Measurements from ENCODE around the gene NOC2L. TPM values are rescaled to one million over a fixed set of nuclear protein-coding genes. Genes with fewer than 3 reads are reported as not detected.

NOC2L gene
- total RNA-seq, 1 experiment from 2014 or later, result 93.4 TPM

DNA sequence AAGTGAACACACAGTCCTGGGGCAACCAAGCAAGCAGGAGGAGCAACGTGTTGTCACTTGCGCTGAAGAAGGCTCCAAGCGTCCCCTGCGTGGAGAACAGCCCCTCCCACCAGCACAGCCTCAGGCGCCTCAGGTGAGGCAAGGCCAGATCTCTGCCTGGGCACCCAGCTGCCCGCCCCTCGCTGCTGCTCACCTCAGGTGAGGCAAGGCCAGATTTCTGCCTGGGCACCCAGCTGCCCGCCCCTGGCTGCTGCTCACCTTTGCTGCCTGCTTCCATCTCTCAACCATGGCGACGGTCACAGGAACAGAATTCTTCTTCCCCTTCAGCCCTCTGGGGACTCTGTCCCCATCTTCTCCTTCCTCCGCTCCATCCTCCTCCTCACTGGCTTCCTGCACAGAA lies 2.4 kb downstream of the NOC2L start:
- POLR2A ChIA-PET, result no interaction called here

DNA sequence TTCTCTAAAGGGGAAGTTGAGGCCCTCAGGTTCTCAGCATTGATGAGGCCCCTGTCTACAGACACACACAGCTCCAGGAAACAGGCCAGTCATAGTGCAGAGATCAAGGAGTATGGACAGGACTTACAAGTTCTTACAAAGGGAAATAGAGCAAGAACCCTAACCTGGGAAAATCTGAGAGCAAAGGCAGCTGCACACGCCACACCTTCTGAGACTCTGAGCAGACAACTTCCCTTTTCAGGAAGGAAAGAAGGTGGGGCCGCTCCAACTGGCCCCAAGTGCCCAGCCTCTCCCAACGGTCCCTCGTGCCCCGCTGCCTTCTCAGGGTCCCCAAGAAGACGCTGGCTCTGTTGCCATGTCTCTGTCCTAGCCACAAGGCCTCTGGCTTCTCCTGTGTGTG lies 3.6 kb downstream of the NOC2L start:
- Mint-ChIP-seq H3K4me3 (ENCODE audit: unreplicated experiment) (no peak overlapping the region), H3K4me1 (ENCODE audit: low read depth, unreplicated experiment) (peaks cover 15% of the 10 kb centered on the region), H3K9me3 (ENCODE audit: unreplicated experiment) (no peaks in the 10 kb centered on the region), H3K36me3 (ENCODE audit: insufficient read depth, unreplicated experiment) (peaks cover 46% of the 10 kb centered on the region), H3K27me3 (ENCODE audit: insufficient read depth, unreplicated experiment) (no peaks in the 10 kb centered on the region), H3K27ac (ENCODE audit: unreplicated experiment) (no peak overlapping the region)
- Histone ChIP-seq H3K4me3 (ENCODE audit: low read depth, low read length) (no peak overlapping the region), H3K9me3 (no peaks in the 10 kb centered on the region), H3K36me3 (ENCODE audit: control insufficient read depth, insufficient read depth, low read length) (no peaks in the 10 kb centered on the region; the same call in 1 of the 2 replicates), H3K4me1 (no peaks in the 10 kb centered on the region), H3K27me3 (replicated peaks; ENCODE audit: control insufficient read depth, insufficient read depth, low read length) (no peaks in the 10 kb centered on the region)
- intact Hi-C loops (cut with micrococcal nuclease; ENCODE audit: unreplicated experiment), result no loop called here
- POLR2A ChIA-PET, result no interaction called here
- no peak for DNase-seq
- BruUV-seq (replicated peaks), result no TSS peak
- CTCF ChIA-PET, result no interaction called here
- TF ChIP-seq, protein P1, sequence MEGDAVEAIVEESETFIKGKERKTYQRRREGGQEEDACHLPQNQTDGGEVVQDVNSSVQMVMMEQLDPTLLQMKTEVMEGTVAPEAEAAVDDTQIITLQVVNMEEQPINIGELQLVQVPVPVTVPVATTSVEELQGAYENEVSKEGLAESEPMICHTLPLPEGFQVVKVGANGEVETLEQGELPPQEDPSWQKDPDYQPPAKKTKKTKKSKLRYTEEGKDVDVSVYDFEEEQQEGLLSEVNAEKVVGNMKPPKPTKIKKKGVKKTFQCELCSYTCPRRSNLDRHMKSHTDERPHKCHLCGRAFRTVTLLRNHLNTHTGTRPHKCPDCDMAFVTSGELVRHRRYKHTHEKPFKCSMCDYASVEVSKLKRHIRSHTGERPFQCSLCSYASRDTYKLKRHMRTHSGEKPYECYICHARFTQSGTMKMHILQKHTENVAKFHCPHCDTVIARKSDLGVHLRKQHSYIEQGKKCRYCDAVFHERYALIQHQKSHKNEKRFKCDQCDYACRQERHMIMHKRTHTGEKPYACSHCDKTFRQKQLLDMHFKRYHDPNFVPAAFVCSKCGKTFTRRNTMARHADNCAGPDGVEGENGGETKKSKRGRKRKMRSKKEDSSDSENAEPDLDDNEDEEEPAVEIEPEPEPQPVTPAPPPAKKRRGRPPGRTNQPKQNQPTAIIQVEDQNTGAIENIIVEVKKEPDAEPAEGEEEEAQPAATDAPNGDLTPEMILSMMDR (IDR thresholded peaks at IDR 0.05; ENCODE audit: insufficient read depth in 1 of 2, low read depth in 1 of 2, low read length in 1 of 2, severe bottlenecking in 1 of 2, unreplicated experiment in 1 of 2), result no peak

More for the DNA sequence above, 2.4 kb downstream of the NOC2L start:
- TF ChIP-seq, protein P1 (IDR thresholded peaks at IDR 0.05; ENCODE audit: insufficient read depth in 1 of 2, low read depth in 1 of 2, low read length in 1 of 2, severe bottlenecking in 1 of 2, unreplicated experiment in 1 of 2), result no peak
- intact Hi-C loops (cut with micrococcal nuclease; ENCODE audit: unreplicated experiment), result no loop called here
- H3K36me3 ChIP-seq (ENCODE audit: control insufficient read depth, insufficient read depth, low read length), result no peaks in the 10 kb centered on the region; the same call in 1 of the 2 replicates
- H3K27me3 Mint-ChIP-seq (ENCODE audit: insufficient read depth, unreplicated experiment), result no peaks in the 10 kb centered on the region
- H3K4me3 Mint-ChIP-seq (ENCODE audit: unreplicated experiment), result no peak overlapping the region
- no TSS peak for BruUV-seq (replicated peaks)
- H3K9me3 Mint-ChIP-seq (ENCODE audit: unreplicated experiment), result no peaks in the 10 kb centered on the region
- H3K4me1 Mint-ChIP-seq (ENCODE audit: low read depth, unreplicated experiment), result peaks cover 15% of the 10 kb centered on the region
- peaks cover 38% of the 10 kb centered on the region for H3K36me3 Mint-ChIP-seq (ENCODE audit: insufficient read depth, unreplicated experiment)
- no peaks in the 10 kb centered on the region for H3K9me3 ChIP-seq
- H3K27me3 ChIP-seq (replicated peaks; ENCODE audit: control insufficient read depth, insufficient read depth, low read length), result no peaks in the 10 kb centered on the region
- no peak overlapping the region for H3K27ac Mint-ChIP-seq (ENCODE audit: unreplicated experiment)
- H3K4me3 ChIP-seq (ENCODE audit: low read depth, low read length), result no peak overlapping the region
- H3K4me1 ChIP-seq, result no peaks in the 10 kb centered on the region
- DNase-seq, result no peak
- CTCF ChIA-PET, result no interaction called here

DNA sequence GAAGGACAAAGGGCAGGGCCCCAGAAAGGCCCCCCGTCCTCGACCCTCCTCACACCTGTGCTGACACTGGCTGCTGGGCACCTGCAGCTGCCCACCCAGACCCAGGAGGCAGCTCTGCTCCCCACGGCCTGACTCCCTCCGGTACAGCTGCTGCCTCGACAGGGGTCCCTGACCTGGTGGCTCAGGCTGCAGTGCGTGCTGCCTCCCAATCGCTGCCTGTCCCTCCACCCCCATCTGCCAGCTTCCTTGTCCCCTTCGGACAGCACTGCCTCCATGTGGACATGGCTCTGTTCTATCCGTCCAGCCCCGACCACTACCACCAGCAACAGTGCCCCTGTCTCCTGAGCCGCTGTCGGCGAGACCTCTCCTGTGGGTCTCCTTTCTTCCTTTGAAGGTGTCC lies 4.1 kb downstream of the NOC2L start:
- Histone ChIP-seq H3K36me3 (ENCODE audit: control insufficient read depth, insufficient read depth, low read length) (no peaks in the 10 kb centered on the region; the same call in 1 of the 2 replicates), H3K4me1 (no peaks in the 10 kb centered on the region), H3K4me3 (ENCODE audit: low read depth, low read length) (no peak overlapping the region), H3K27me3 (replicated peaks; ENCODE audit: control insufficient read depth, insufficient read depth, low read length) (no peaks in the 10 kb centered on the region), H3K9me3 (no peaks in the 10 kb centered on the region)
- H3K4me1 Mint-ChIP-seq (ENCODE audit: low read depth, unreplicated experiment), result peaks cover 15% of the 10 kb centered on the region
- H3K4me3 Mint-ChIP-seq (ENCODE audit: unreplicated experiment), result no peak overlapping the region
- no TSS peak for BruUV-seq (replicated peaks)
- H3K36me3 Mint-ChIP-seq (ENCODE audit: insufficient read depth, unreplicated experiment), result peaks cover 51% of the 10 kb centered on the region
- no peaks in the 10 kb centered on the region for H3K27me3 Mint-ChIP-seq (ENCODE audit: insufficient read depth, unreplicated experiment)
- DNase-seq, result no peak
- H3K9me3 Mint-ChIP-seq (ENCODE audit: unreplicated experiment), result no peaks in the 10 kb centered on the region
- ChIA-PET CTCF (no interaction called here), POLR2A (no interaction called here)
- intact Hi-C loops (cut with micrococcal nuclease; ENCODE audit: unreplicated experiment), result no loop called here
- TF ChIP-seq, protein P1 (IDR thresholded peaks at IDR 0.05; ENCODE audit: insufficient read depth in 1 of 2, low read depth in 1 of 2, low read length in 1 of 2, severe bottlenecking in 1 of 2, unreplicated experiment in 1 of 2), result no peak
- H3K27ac Mint-ChIP-seq (ENCODE audit: unreplicated experiment), result no peak overlapping the region
